H1 (cell line): Measurements from ENCODE around the gene GMPR. TPM values are rescaled to one million over a fixed set of nuclear protein-coding genes. Genes with fewer than 3 reads are reported as not detected.
"Not testable (repeated sequence)": the region's sequence is repeated elsewhere in the genome, so short reads cannot be mapped to it uniquely, and the experiment has no call there.

Experiments
- CTCF ChIA-PET: fragments of 300-600 bp; sonication (Branson Sonifier 250); formaldehyde crosslinking; loops from one replicate; lab custom pipeline; 2021; ENCODE audit not compliant: partially characterized antibody; lab: Charles Lee
- POLR2A ChIA-PET: fragments of 300-600 bp; sonication (Branson Sonifier 250); formaldehyde crosslinking; loops from one replicate; lab custom pipeline; 2021; ENCODE audit warnings: inconsistent platforms; ENCODE audit not compliant: partially characterized antibody; lab: Charles Lee
- DNase-seq, 2 experiments: peaks; one replicate each; pipeline versions ENCODE4 v3.0.0 to v3.0.0-alpha.2; 2010 to 2022; ENCODE audit warnings: low spot score in 2 of 2, low read depth in 1 of 2, mixed read lengths in 1 of 2
- FAIRE-seq: peaks from 2 replicates; lab custom pipeline; 2011; peaks lifted over from hg19 to GRCh38; lab: Jason Lieb, UNC
- H2AFZ ChIP-seq: 2 replicates; pipeline ENCODE4 v1.8.1; 2012; ENCODE audit warnings: low read length, inconsistent platforms
- H2AK5ac ChIP-seq: 2 replicates; pipeline ENCODE4 v1.6.1; 2013; ENCODE audit warnings: low read depth, low read length
- H2BK120ac ChIP-seq: replicated peaks from 2 replicates; pipeline ENCODE3; 2013; ENCODE audit warnings: low read depth, low read length, inconsistent platforms
- H2BK12ac ChIP-seq: 2 replicates; pipeline ENCODE4 v1.6.1; 2013; ENCODE audit warnings: low read depth, low read length
- H2BK15ac ChIP-seq: 2 replicates; pipeline ENCODE4 v1.6.1; 2013; ENCODE audit warnings: low read length
- H2BK20ac ChIP-seq: 2 replicates; pipeline ENCODE4 v1.6.1; 2013; ENCODE audit warnings: low read length
- H2BK5ac ChIP-seq: 2 replicates; pipeline ENCODE4 v1.6.1; 2013; ENCODE audit warnings: low read depth, low read length
- H3K14ac ChIP-seq: 2 replicates; pipeline ENCODE4 v1.6.1; 2013; ENCODE audit warnings: inconsistent platforms; ENCODE audit not compliant: insufficient read length
- H3K18ac ChIP-seq: 2 replicates; pipeline ENCODE4 v1.6.1; 2013; ENCODE audit warnings: low read length; ENCODE audit errors: extremely low read depth
- H3K23ac ChIP-seq: 2 replicates; pipeline ENCODE4 v1.6.1; 2013; ENCODE audit warnings: inconsistent platforms; ENCODE audit not compliant: insufficient read length
- H3K23me2 ChIP-seq: 2 replicates; pipeline ENCODE4 v1.6.1; 2013; ENCODE audit warnings: low read depth, low read length
- H3K27ac ChIP-seq: 2 replicates; pipeline ENCODE4 v1.6.1; 2011; ENCODE audit warnings: low read depth, low read length, inconsistent platforms
- H3K27me3 ChIP-seq, 4 experiments: replicated peaks in 1 of 4; 1 replicate in 1 of 4; 2 replicates in 3 of 4; pipeline versions ENCODE4 v1.6.1 to v1.8.1; 2011 to 2013; ENCODE audit warnings: low read length in 3 of 4, mild to moderate bottlenecking in 3 of 4, inconsistent platforms in 2 of 4, mixed read lengths in 2 of 4, moderate library complexity in 1 of 4; ENCODE audit not compliant: control insufficient read depth in 3 of 4, insufficient read depth in 3 of 4; ENCODE audit errors: extremely low read depth in 1 of 4
- H3K36me3 ChIP-seq, 4 experiments: 2 replicates each; pipeline versions ENCODE4 v1.6.1 to v1.8.1; 2011 to 2013; ENCODE audit warnings: mild to moderate bottlenecking in 4 of 4, low read length in 3 of 4, moderate library complexity in 2 of 4, control low read depth in 1 of 4, inconsistent platforms in 1 of 4; ENCODE audit not compliant: insufficient read depth in 4 of 4, control insufficient read depth in 2 of 4
- H3K4ac ChIP-seq: replicated peaks from 2 replicates; pipeline ENCODE3; 2013; ENCODE audit warnings: low read length, low read depth, mixed read lengths, inconsistent platforms; ENCODE audit not compliant: insufficient read length
- H3K4me1 ChIP-seq, 4 experiments: replicated peaks in 1 of 4; 1 replicate in 1 of 4; 2 replicates in 3 of 4; pipeline versions ENCODE4 v1.6.1 to v1.8.1; 2011 to 2013; ENCODE audit warnings: low read length in 3 of 4, inconsistent platforms in 2 of 4, mixed read lengths in 1 of 4; ENCODE audit not compliant: insufficient read depth in 4 of 4, control insufficient read depth in 3 of 4
- H3K4me2 ChIP-seq, 2 experiments: 2 replicates each; pipeline versions ENCODE4 v1.6.1 to v1.8.1; 2011 to 2013; ENCODE audit warnings: low read depth in 2 of 2, low read length in 2 of 2, control low read depth in 1 of 2, inconsistent platforms in 1 of 2, mild to moderate bottlenecking in 1 of 2; ENCODE audit not compliant: insufficient read depth in 1 of 2
- H3K4me3 ChIP-seq, 4 experiments: fragments of 200-600, 300-600 bp in 1 of 4; sonication (generic), shearing (Covaris generic), sonication (Bioruptor Twin) in 1 of 4; 2 replicates each; pipeline versions ENCODE4 v1.5.1 to v1.8.1; 2011 to 2016; ENCODE audit warnings: low read length in 4 of 4, low read depth in 3 of 4, control low read depth in 2 of 4, inconsistent platforms in 2 of 4, mild to moderate bottlenecking in 2 of 4, mixed read lengths in 1 of 4, moderate library complexity in 1 of 4; ENCODE audit not compliant: insufficient read depth in 2 of 4; ENCODE audit errors: extremely low read depth in 1 of 4
- H3K56ac ChIP-seq: replicated peaks from 2 replicates; pipeline ENCODE3; 2013; ENCODE audit warnings: low read depth, mild to moderate bottlenecking, mixed read lengths, low read length, inconsistent platforms; ENCODE audit not compliant: insufficient read length
- H3K79me1 ChIP-seq: 2 replicates; pipeline ENCODE4 v1.6.1; 2013; ENCODE audit warnings: low read depth, low read length, control low read depth
- H3K79me2 ChIP-seq, 2 experiments: 2 replicates each; pipeline versions ENCODE4 v1.6.1 to v1.8.1; 2012 to 2013; ENCODE audit warnings: low read length in 2 of 2, mild to moderate bottlenecking in 2 of 2, inconsistent platforms in 1 of 2; ENCODE audit not compliant: insufficient read depth in 2 of 2, control insufficient read depth in 1 of 2
- H3K9ac ChIP-seq, 4 experiments: replicated peaks in 1 of 4; 1 replicate in 1 of 4; 2 replicates in 3 of 4; pipeline versions ENCODE4 v1.6.1 to v1.8.1; 2011 to 2013; ENCODE audit warnings: low read depth in 3 of 4, low read length in 3 of 4, control low read depth in 2 of 4, mild to moderate bottlenecking in 2 of 4, moderate library complexity in 2 of 4, inconsistent platforms in 1 of 4; ENCODE audit errors: extremely low read depth in 1 of 4
- H3K9me3 ChIP-seq, 2 experiments: 2 replicates each; pipeline versions ENCODE4 v1.6.1 to v1.8.1; 2012 to 2013; ENCODE audit warnings: mild to moderate bottlenecking in 2 of 2, moderate library complexity in 2 of 2, control low read depth in 1 of 2, inconsistent platforms in 1 of 2, low read depth in 1 of 2, low read length in 1 of 2, mixed read lengths in 1 of 2; ENCODE audit not compliant: insufficient read depth in 2 of 2
- H4K20me1 ChIP-seq, 2 experiments: replicated peaks in 1 of 2; 2 replicates each; pipeline versions ENCODE3 to v1.8.1; 2011 to 2013; ENCODE audit warnings: inconsistent platforms in 2 of 2, low read length in 2 of 2, mild to moderate bottlenecking in 1 of 2; ENCODE audit not compliant: insufficient read depth in 2 of 2, control insufficient read depth in 1 of 2
- H4K5ac ChIP-seq: 2 replicates; pipeline ENCODE4 v1.6.1; 2013; ENCODE audit warnings: low read length, low read depth, mixed read lengths, inconsistent platforms; ENCODE audit not compliant: insufficient read length
- H4K8ac ChIP-seq: 2 replicates; pipeline ENCODE4 v1.8.0; 2013; ENCODE audit warnings: mild to moderate bottlenecking, moderate library complexity, low read length, inconsistent platforms; ENCODE audit not compliant: insufficient read depth; ENCODE audit errors: extremely low read depth
- H4K91ac ChIP-seq: replicated peaks from 2 replicates; pipeline ENCODE3; 2013; ENCODE audit warnings: low read length, mixed read lengths, inconsistent platforms; ENCODE audit not compliant: insufficient read length
- WGBS, 2 experiments: shearing (Covaris generic) in 1 of 2; methylation state at CpG; one replicate each; pipeline versions ENCODE4 v1.1.6 to v1.1.7; 2013 to 2015; ENCODE audit warnings: low lambda C conversion rate in 2 of 2, mixed read lengths in 2 of 2, inconsistent platforms in 1 of 2, low coverage in 1 of 2, missing lambda C conversion rate in 1 of 2; ENCODE audit not compliant: insufficient replicate concordance in 2 of 2, insufficient coverage in 1 of 2, insufficient read length in 1 of 2; ENCODE audit errors: extremely low coverage in 1 of 2, missing lambda C conversion rate in 1 of 2; 5-methylcytosine and 5-hydroxymethylcytosine counted together
- polyA plus RNA-seq, 7 experiments: library from polyadenylated mRNA; depleted of rRNA in 3 of 7; stranded (reverse) in 5 of 7; unstranded in 2 of 7; fragments of >200 nt in 5 of 7; fragments of 200-250 nt in 2 of 7; gene quantifications; 1 replicate in 5 of 7; 2 replicates in 1 of 7; 4 replicates in 1 of 7; pipeline versions ENCODE4 v1.2.1 to v1.2.3, GENCODE V29; 2011 to 2013; ENCODE audit warnings: missing spikeins in 2 of 7, mixed read lengths in 2 of 7
- total RNA-seq: library from RNA; stranded (reverse); fragmentation: NEBNext Ultra II Directional; extraction: Animal tissue kit (Norgen Biotek cat#: 25700); gene quantifications from 2 replicates; pipeline ENCODE4 v1.2.1, GENCODE V29; 2021

Gene GMPR
- total and polyA plus RNA-seq, 2 of the 8 experiments (the other 6 are each of a cell fraction or from before 2014, with no cell fraction given), result 0.99 to 1.2 TPM

DNA sequence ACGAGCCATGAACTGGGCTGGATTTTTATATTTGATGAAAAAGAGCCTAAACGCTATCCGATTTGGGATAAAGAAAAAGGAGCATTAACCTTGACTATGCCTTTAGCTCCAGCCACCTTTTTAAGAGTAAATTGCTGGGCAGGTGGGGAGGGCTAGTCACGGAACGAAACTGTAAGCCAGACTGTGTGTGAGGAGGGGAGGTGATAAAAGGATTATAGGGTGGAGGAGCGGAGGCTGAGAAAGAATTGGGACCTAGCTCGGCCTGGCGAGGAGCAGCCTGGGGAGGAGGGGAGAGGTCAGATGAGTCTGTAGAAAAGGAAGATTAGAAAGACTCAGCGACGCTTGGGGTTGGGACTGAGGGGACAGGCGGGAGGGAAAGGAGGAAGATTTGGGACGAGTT lies 24.4 kb downstream of the GMPR start:
- H3K9ac ChIP-seq, H3K4me3 ChIP-seq, H2BK12ac ChIP-seq, H3K4ac ChIP-seq, H3K14ac ChIP-seq, H4K8ac ChIP-seq, H3K9me3 ChIP-seq, H3K4me1 ChIP-seq, H3K4me2 ChIP-seq, H3K27me3 ChIP-seq, FAIRE-seq, H3K27ac ChIP-seq, H4K5ac ChIP-seq, H2BK120ac ChIP-seq, CTCF ChIA-PET, H4K91ac ChIP-seq, H3K23me2 ChIP-seq, H2BK5ac ChIP-seq, H3K56ac ChIP-seq, H3K23ac ChIP-seq, H2BK20ac ChIP-seq, H4K20me1 ChIP-seq, H2BK15ac ChIP-seq, H3K79me1 ChIP-seq, H2AK5ac ChIP-seq, H3K18ac ChIP-seq, DNase-seq, H2AFZ ChIP-seq, H3K36me3 ChIP-seq, H3K79me2 ChIP-seq: not testable (repeated sequence)
- WGBS, 2 experiments, result 85% methylated on average over 10 of the region's 12 CpGs; no CpG with 5 or more reads in 1 of the 2 experiments
- POLR2A ChIA-PET, result interaction anchor here (0.6 kb wide), 1 partner anchor 67 kb away, joined by 3 read pairs; no protein-coding TSS in a partner anchor

DNA sequence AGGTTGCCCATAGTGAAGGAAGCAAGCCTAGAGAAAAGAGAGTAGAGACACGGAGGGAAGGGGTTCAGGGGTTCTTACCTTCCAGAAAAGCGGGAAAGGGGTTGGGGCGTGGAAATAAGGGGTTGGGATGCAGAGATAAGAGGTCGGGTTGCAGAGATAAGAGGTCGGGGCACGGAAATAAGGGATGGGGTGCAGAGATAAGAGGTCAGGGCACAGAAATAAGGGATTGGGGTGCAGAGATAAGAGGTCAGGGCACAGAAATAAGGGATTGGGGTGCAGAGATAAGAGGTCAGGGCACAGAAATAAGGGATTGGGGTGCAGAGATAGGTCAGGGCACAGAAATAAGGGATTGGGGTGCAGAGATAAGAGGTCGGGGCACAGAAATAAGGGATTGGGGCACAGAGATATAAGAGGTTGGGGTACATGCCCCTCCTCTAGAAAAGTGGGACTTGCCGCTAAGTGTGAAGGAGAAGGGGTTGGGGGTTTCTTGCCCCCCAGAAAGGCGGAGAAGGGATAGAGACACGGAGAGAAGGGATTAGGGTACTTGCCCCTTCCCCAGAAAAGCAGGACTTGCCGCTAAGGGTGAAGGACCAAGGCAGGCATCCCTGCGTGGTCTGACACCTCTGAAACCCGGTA lies 25.2 kb downstream of the GMPR start:
- H3K79me1 ChIP-seq, H3K4me3 ChIP-seq, H2BK5ac ChIP-seq, H3K14ac ChIP-seq, H3K23ac ChIP-seq, H3K27ac ChIP-seq, H4K20me1 ChIP-seq, POLR2A ChIA-PET, H2BK20ac ChIP-seq, H3K56ac ChIP-seq, H3K23me2 ChIP-seq, H3K27me3 ChIP-seq, H2BK120ac ChIP-seq, H2BK15ac ChIP-seq, H4K5ac ChIP-seq, H4K8ac ChIP-seq, H3K4me2 ChIP-seq, H3K36me3 ChIP-seq, CTCF ChIA-PET, H2AK5ac ChIP-seq, H2AFZ ChIP-seq, H3K18ac ChIP-seq, H2BK12ac ChIP-seq, FAIRE-seq, H3K4me1 ChIP-seq, H3K4ac ChIP-seq, H3K9ac ChIP-seq, H4K91ac ChIP-seq, H3K9me3 ChIP-seq, H3K79me2 ChIP-seq, DNase-seq: not testable (repeated sequence)
- 90% methylated on average over 9 of the region's 13 CpGs; no CpG with 5 or more reads in 1 of the 2 experiments for WGBS, 2 experiments
